AG08396 (cell line): ENCODE data around the gene HS6ST1.
"Not testable (repeated sequence)": the region's sequence is repeated elsewhere in the genome, so short reads cannot be mapped to it uniquely, and the experiment has no call there.

Experiments
- DNase-seq: peaks from one replicate; pipeline ENCODE4 v3.0.0; 2012; ENCODE audit warnings: low spot score, mixed read lengths

The HS6ST1 gene

GRCh38 chr2:128321784-128322714 is 3.4 kb upstream of the HS6ST1 start:
- DNase-seq = peak; percentile 95

GRCh38 chr2:128320906-128321771 is 2.5 kb upstream of the HS6ST1 start:
- DNase-seq = no peak

GRCh38 chr2:128320192-128320905 is 1.7 kb upstream of the HS6ST1 start:
- DNase-seq = no peak

GRCh38 chr2:128319631-128320191 is 1.0 kb upstream of the HS6ST1 start:
- no peak for DNase-seq

GRCh38 chr2:128318245-128318644 is 423 bp downstream of the HS6ST1 start:
- not testable (repeated sequence) for DNase-seq

GRCh38 chr2:128317899-128318225 is 806 bp downstream of the HS6ST1 start:
- not testable (repeated sequence) for DNase-seq

- no peak for DNase-seq
Observed at GRCh38 chr2:128317181-128317898, 1.3 kb downstream of the HS6ST1 start.

- DNase-seq = no peak
Observed at GRCh38 chr2:128316777-128317180, 1.9 kb downstream of the HS6ST1 start.

GRCh38 chr2:128315829-128316776 is 2.6 kb downstream of the HS6ST1 start:
- no peak for DNase-seq

- no peak for DNase-seq
Observed at GRCh38 chr2:128315122-128315828, 3.4 kb downstream of the HS6ST1 start.

GRCh38 chr2:128314348-128315121 is 4.1 kb downstream of the HS6ST1 start:
- no peak for DNase-seq

- DNase-seq = no peak
Observed at GRCh38 chr2:128313931-128314347, 4.7 kb downstream of the HS6ST1 start.

GRCh38 chr2:128313091-128313836 is 5.4 kb downstream of the HS6ST1 start:
- DNase-seq = no peak

GRCh38 chr2:128312411-128312810 is 6.3 kb downstream of the HS6ST1 start:
- no peak for DNase-seq

GRCh38 chr2:128311755-128312341 is 6.8 kb downstream of the HS6ST1 start:
- DNase-seq = no peak

GRCh38 chr2:128311216-128311754 is 7.4 kb downstream of the HS6ST1 start:
- no peak for DNase-seq

- no peak for DNase-seq
Observed at GRCh38 chr2:128310761-128311160, 7.9 kb downstream of the HS6ST1 start.
